Right lobe of liver (tissue), 6 donors: ENCODE measurements around the gene TPD52L2. TPM values are rescaled to one million over a fixed set of nuclear protein-coding genes. Genes with fewer than 3 reads are reported as not detected.

Source experiments
- ATAC-seq, 4 donors: fragments of 200-7000 bp; cut with Tn5 transposase; one replicate each; pipeline ENCODE4 v1.9.1; 2020; ENCODE audit warnings: mild to moderate bottlenecking in 4 of 4, moderate library complexity in 4 of 4
- DNase-seq, 3 donors: peaks; one replicate each; pipeline ENCODE4 v3.0.0-alpha.2; 2020
- H3K27ac ChIP-seq, 3 donors: fragments of 200-600 bp; one replicate each; pipeline ENCODE4 v1.8.0; 2022
- H3K27me3 ChIP-seq, 2 donors: fragments of 200-600 bp; one replicate each; pipeline ENCODE4 v1.8.0; 2022
- H3K36me3 ChIP-seq, 4 donors: fragments of 200-600 bp; sonication (generic) in 1 of 4; one replicate each; pipeline versions ENCODE4 v1.5.1 to v1.8.0; 2017 to 2022; ENCODE audit warnings: control low read depth in 1 of 4
- H3K4me1 ChIP-seq, 4 donors: fragments of 200-600 bp; sonication (generic) in 1 of 4; one replicate each; pipeline versions ENCODE4 v1.5.1 to v1.8.0; 2017 to 2022; ENCODE audit warnings: control low read depth in 1 of 4
- H3K4me3 ChIP-seq, 3 donors: fragments of 200-600 bp; one replicate each; pipeline ENCODE4 v1.8.0; 2022
- H3K9me3 ChIP-seq, 4 donors: fragments of 200-600 bp; sonication (generic) in 1 of 4; one replicate each; pipeline versions ENCODE4 v1.5.1 to v1.8.0; 2017 to 2022; ENCODE audit warnings: control low read depth in 1 of 4
- POLR2A ChIP-seq: fragments of 450-650 bp; IDR thresholded peaks from one replicate; pipeline ENCODE4 v1.6.1; 2017; ENCODE audit warnings: antibody characterized with exemption, mild to moderate bottlenecking
- WGBS: methylation state at CpG from one replicate; pipeline ENCODE4 v1.1.6; 2018; ENCODE audit warnings: low coverage, low lambda C conversion rate; ENCODE audit not compliant: insufficient coverage; ENCODE audit errors: missing lambda C conversion rate; 5-methylcytosine and 5-hydroxymethylcytosine counted together
- intact Hi-C, 2 donors: fragments of 100-400 bp; cut with DNase I; formaldehyde crosslinking; loops; one replicate each; pipeline versions ENCODE4 v1.11.2 to v1.14.1; 2022
- total RNA-seq, 6 experiments: library from RNA; depleted of rRNA in 2 of 6; stranded (reverse); fragments of >200 nt in 2 of 6; fragmentation: NEBNext Ultra II Directional in 3 of 6; extraction: Animal tissue kit (Norgen Biotek cat#: 25700) in 3 of 6; gene quantifications; one replicate each; pipeline versions ENCODE4 v1.1.0 to v1.2.4, GENCODE V29; 2016 to 2023
- TF ChIP-seq, protein P1 (sequence below), 4 donors: fragments of 200-600 bp in 3 of 4; fragments of 450-650 bp in 1 of 4; IDR thresholded peaks; one replicate each; pipeline versions ENCODE4 v1.5.1 to v1.8.0; 2016 to 2022; ENCODE audit warnings: antibody characterized with exemption in 4 of 4, mild to moderate bottlenecking in 2 of 4
- donor health status: DM: no; HTN: yes; CAD: no.
- donor health status: DM: no; HTN: no; CAD: no.
- donor health status: DM: no; HTN: no; CAD: no.
- donor health status: DM: no; HTN: yes; CAD: no.
- donor health status: DM: no; HTN: yes; CAD: no.

Gene TPD52L2
- total RNA-seq, 6 experiments from 2014 or later = 20.1 to 46.8 (median 30.5) TPM

DNA sequence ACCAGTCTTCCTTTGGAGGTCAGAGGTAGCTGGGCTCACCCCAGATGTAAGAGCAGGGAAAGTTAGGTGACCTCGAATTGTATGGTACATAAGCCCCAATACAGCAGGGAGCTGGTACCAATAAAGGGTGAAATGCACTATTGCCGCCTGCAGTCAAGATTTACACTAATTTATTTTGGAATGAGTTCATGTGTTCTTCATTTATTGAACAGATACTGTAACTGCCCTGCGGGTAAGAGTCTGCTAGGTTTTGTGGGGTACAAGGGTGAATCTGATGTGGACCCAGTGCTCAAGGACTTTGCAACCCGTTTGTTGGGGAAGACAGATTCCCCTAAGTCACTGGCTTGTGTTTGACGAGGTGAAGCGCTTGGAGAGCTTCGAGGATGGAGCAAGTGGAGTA, 27.3 kb downstream of the TPD52L2 start:
- Histone ChIP-seq H3K4me3 (no peak overlapping the region), H3K27me3 (no peaks in the 10 kb centered on the region), H3K4me1 (peaks cover 0 to 18% (median 6%) of the 10 kb centered on the region in 4 donors), H3K9me3 (no peaks in the 10 kb centered on the region), H3K36me3 (peaks cover 0 to 32% (median 8%) of the 10 kb centered on the region in 4 donors), H3K27ac (no peak overlapping the region)
- 93% methylated on average over 3 of the region's 7 CpGs for WGBS
- DNase-seq (no peak), ATAC-seq (no peak)
- intact Hi-C loops = no loop called here
- TF ChIP-seq, protein P1, sequence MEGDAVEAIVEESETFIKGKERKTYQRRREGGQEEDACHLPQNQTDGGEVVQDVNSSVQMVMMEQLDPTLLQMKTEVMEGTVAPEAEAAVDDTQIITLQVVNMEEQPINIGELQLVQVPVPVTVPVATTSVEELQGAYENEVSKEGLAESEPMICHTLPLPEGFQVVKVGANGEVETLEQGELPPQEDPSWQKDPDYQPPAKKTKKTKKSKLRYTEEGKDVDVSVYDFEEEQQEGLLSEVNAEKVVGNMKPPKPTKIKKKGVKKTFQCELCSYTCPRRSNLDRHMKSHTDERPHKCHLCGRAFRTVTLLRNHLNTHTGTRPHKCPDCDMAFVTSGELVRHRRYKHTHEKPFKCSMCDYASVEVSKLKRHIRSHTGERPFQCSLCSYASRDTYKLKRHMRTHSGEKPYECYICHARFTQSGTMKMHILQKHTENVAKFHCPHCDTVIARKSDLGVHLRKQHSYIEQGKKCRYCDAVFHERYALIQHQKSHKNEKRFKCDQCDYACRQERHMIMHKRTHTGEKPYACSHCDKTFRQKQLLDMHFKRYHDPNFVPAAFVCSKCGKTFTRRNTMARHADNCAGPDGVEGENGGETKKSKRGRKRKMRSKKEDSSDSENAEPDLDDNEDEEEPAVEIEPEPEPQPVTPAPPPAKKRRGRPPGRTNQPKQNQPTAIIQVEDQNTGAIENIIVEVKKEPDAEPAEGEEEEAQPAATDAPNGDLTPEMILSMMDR (IDR thresholded peaks at IDR 0.05) = no peak
- no peak for TF ChIP-seq POLR2A

DNA sequence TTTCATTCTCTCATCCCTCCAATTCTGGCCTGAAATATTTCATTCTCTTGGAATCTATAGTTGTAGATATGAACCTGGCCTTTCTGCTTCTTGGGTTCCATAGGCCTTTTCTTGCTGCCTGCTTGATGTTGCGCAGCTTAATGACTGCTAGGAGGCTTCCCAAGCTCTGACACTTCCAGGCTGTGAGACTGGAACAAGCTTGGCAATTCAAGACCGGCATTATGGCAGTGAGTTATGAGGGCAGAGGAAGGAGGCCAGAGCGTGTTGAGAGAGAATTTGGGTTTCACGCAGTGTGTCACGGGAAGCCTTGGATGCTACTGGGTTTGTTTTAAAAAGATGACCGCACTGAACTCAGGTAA, 28.9 kb downstream of the TPD52L2 start:
- Histone ChIP-seq H3K27me3 (no peaks in the 10 kb centered on the region), H3K36me3 (peaks cover 0 to 25% (median 4%) of the 10 kb centered on the region in 4 donors), H3K4me1 (peaks cover 0 to 24% (median 6%) of the 10 kb centered on the region in 4 donors), H3K27ac (peak overlapping the region in 1 of 3 donors; percentile 77), H3K4me3 (peak overlapping the region in 2 of 3 donors; percentile 53 to 67), H3K9me3 (no peaks in the 10 kb centered on the region)
- ATAC-seq (no peak), DNase-seq (no peak)
- 22% methylated on average over 6 of the region's 6 CpGs for WGBS
- no peak for TF ChIP-seq POLR2A
- intact Hi-C loops = no loop called here

DNA sequence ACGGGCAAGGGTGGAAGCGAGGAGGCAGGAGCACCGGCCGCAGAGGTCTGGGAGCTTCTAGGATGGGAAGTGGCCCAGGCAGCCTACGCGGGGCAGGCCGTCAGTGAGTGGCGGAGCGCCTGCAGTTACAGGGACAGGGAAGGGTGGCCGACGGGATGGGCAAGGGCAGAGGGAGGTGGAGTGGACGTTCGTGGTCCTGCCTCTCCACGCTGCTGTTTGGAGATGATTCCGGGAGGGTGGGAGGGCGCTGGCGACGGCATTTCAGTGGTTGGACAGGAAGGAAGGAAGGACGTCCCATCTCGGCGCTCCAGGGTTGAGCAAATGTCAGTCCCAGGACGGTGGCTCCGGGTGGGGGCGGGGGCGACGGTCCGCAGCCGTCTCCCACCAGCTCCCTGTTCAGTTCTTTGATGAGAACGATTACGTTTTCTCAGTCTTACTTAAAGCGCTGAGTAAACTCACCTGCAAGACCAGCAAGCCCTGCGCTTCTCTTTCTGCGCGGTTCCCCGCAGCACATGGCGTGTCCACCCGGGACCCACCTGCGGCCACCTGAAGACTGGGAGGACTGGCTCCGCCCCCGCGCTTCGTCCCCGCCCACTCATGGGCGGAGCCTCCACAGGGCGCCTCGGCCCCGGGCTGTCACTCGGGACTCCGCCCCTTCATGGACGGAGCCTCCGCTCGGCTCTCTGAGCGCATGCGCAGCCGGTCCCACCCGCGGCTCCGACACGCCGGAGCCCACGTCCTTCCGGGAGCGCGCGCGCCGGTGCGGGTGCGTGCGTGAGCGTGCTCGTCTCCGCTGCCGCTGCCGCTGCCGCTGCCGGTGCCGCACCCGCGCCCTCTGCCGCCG, 29.5 kb downstream of the TPD52L2 start, which contains the start of gene DNAJC5:
TSS of gene DNAJC5 (plus strand) at position 769 of the 844 bp plus-strand sequence. CDS start 33,220 bp downstream, outside the sequence.
- intact Hi-C loops = no loop called here
- peak; percentile 62 for TF ChIP-seq POLR2A
- TF ChIP-seq, protein P1 (IDR thresholded peaks at IDR 0.05) = no peak
- H3K9me3 ChIP-seq = no peaks in the 10 kb centered on the region
- peaks cover 0 to 19% (median 2%) of the 10 kb centered on the region in 4 donors for H3K36me3 ChIP-seq
- 0% methylated on average over 8 of the region's 82 CpGs for WGBS
- DNase-seq = peak; percentile 97 to 98 (median 98)
- H3K4me3 ChIP-seq = peak within 1 kb of the TSS; percentile 56 to 67 (median 56)
- H3K27ac ChIP-seq = peak within 1 kb of the TSS; percentile 55 to 84 (median 77)
- peaks cover 0 to 26% (median 6%) of the 10 kb centered on the region in 4 donors for H3K4me1 ChIP-seq
- no peaks in the 10 kb centered on the region for H3K27me3 ChIP-seq
- ATAC-seq = peak; percentile 93 to 96 (median 94)

DNA sequence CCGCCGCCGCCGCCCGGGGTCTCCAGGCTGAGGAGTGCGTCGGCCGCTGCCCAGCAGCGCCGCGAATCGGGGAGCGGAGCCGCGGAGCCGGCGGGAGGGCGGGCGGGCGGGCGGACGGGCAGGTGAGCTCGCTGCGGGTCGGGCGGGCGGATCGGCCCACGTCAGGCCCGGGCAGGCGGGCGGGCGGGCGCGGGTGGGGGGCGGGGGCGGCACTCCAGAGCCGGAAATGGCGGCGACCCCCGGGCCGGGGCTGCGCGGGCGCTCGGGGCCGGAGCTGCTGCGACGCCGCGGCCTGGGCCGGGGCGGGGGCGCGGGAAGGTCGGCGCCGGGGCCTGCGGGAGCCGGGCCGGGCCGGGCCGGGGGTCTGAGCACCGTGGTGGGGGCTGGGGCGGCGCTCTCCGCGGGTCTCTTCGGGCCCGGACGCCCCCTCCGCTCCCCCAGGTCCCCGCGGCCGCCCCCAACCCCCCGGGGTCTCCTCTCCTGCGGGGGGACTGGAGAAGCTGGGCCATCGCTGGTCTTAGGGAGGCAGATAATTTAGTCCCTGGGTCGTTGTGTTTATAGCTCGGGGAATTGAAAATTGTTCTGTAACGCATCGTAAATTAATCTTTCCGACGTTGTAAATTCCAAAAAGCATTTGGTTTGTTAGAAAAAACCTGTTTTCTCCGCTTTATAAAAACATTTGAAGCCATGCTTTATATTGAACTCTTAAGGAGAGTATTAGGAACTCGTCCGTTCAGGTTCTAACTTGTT, 30.3 kb downstream of the TPD52L2 start:
- DNase-seq = no peak

More for the DNA sequence above, 30.3 kb downstream of the TPD52L2 start:
- Histone ChIP-seq H3K4me3 (peak overlapping the region; percentile 56 to 67 (median 56)), H3K36me3 (peaks cover 0 to 11% (median 0%) of the 10 kb centered on the region in 4 donors), H3K27me3 (no peaks in the 10 kb centered on the region), H3K27ac (peak overlapping the region; percentile 55 to 84 (median 77)), H3K4me1 (peaks cover 0 to 33% (median 8%) of the 10 kb centered on the region in 4 donors), H3K9me3 (no peaks in the 10 kb centered on the region)
- 0% methylated on average over 16 of the region's 87 CpGs for WGBS
- no peak for ATAC-seq
- intact Hi-C loops = no loop called here
- TF ChIP-seq POLR2A = no peak
- TF ChIP-seq, protein P1 (IDR thresholded peaks at IDR 0.05) = peak in 1 of 4 donors; percentile 6
